ENCODE results near the gene GALNT14.

The GALNT14 gene

DNA sequence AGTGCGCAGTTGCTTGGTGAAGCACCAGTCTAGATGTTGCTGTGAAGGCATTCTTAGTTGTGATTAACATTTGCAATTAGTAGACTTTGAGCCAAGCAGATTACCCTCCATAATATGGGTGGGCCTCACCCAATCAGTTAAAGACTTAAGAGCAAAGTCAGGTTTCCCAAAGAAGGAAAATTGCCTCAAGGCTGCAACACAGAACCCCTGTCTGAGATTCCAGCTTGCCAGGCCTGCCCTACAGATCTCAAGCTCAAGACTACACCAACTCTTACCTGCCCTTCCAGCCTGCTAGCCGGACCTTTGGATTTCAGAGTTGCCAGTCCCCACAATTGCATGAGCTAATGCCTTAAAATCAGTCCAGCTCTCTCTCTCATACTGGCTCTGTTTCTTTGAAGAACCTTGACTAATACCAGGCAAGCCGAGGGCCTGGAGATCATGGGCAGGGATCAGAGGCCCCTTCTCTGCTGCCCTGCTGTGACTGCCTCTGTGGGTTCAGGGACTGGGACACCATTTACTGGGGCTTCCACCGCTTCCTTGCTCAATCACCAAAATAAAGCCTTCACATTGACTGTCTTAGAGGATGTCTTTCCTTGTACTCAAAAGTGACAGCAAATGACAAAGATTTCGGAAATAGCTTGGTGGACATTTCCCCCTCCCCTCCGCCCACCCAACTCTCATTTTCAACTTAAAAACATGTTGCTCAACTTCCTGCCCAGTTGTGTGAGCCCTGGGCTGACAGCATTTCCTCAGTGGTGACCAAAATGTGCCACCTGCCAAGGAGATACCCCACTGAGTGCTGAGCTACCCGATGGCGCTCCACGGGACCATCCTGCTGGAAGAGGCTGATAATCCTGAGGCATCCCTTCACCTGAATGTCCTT is 86.7 kb downstream of the GALNT14 start:
- Histone ChIP-seq H3K27ac (ENCODE audit: low read length) (no peak overlapping the region), H3K9me3 (ENCODE audit: insufficient read depth, low read length, severe bottlenecking) (no peaks in the 10 kb centered on the region), H3K79me2 (ENCODE audit: insufficient read depth, low read length) (no peaks in the 10 kb centered on the region), H3K4me1 (ENCODE audit: insufficient read depth, low read length) (no peaks in the 10 kb centered on the region), H2AFZ (ENCODE audit: low read depth, low read length) (no peak overlapping the region), H3K4me2 (ENCODE audit: insufficient read depth, low read length) (no peak overlapping the region), H3K9ac (ENCODE audit: low read depth, low read length) (no peak overlapping the region), H4K20me1 (ENCODE audit: insufficient read depth, low read length) (no peaks in the 10 kb centered on the region), H3K27me3 (ENCODE audit: insufficient read depth, low read length, poor library complexity) (peaks cover 4% of the 10 kb centered on the region), H3K4me3 (ENCODE audit: low read depth in 1 of 2, low read length in 2 of 2) (no peak overlapping the region), H3K36me3 (ENCODE audit: insufficient read depth, low read length) (no peaks in the 10 kb centered on the region)
- DNase-seq (no peak), ATAC-seq (ENCODE audit: insufficient read depth, low read depth) (no peak)
- TF ChIP-seq, protein P1, sequence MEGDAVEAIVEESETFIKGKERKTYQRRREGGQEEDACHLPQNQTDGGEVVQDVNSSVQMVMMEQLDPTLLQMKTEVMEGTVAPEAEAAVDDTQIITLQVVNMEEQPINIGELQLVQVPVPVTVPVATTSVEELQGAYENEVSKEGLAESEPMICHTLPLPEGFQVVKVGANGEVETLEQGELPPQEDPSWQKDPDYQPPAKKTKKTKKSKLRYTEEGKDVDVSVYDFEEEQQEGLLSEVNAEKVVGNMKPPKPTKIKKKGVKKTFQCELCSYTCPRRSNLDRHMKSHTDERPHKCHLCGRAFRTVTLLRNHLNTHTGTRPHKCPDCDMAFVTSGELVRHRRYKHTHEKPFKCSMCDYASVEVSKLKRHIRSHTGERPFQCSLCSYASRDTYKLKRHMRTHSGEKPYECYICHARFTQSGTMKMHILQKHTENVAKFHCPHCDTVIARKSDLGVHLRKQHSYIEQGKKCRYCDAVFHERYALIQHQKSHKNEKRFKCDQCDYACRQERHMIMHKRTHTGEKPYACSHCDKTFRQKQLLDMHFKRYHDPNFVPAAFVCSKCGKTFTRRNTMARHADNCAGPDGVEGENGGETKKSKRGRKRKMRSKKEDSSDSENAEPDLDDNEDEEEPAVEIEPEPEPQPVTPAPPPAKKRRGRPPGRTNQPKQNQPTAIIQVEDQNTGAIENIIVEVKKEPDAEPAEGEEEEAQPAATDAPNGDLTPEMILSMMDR (IDR thresholded peaks at IDR 0.05; ENCODE audit: borderline replicate concordance, extremely low read depth, low read length, poor library complexity, severe bottlenecking), result no peak
- no peak for TF ChIP-seq EZH2 (IDR thresholded peaks at IDR 0.05; ENCODE audit: borderline replicate concordance, low read depth, low read length, severe bottlenecking)

- Histone ChIP-seq H3K27me3 (ENCODE audit: insufficient read depth, low read length, poor library complexity) (peaks cover 4% of the 10 kb centered on the region), H3K9me3 (ENCODE audit: insufficient read depth, low read length, severe bottlenecking) (no peaks in the 10 kb centered on the region), H2AFZ (ENCODE audit: low read depth, low read length) (no peak overlapping the region), H3K4me3 (ENCODE audit: low read depth in 1 of 2, low read length in 2 of 2) (no peak overlapping the region), H3K4me2 (ENCODE audit: insufficient read depth, low read length) (no peak overlapping the region), H3K27ac (ENCODE audit: low read length) (no peak overlapping the region), H3K79me2 (ENCODE audit: insufficient read depth, low read length) (no peaks in the 10 kb centered on the region), H3K36me3 (ENCODE audit: insufficient read depth, low read length) (no peaks in the 10 kb centered on the region), H4K20me1 (ENCODE audit: insufficient read depth, low read length) (no peaks in the 10 kb centered on the region), H3K4me1 (ENCODE audit: insufficient read depth, low read length) (no peaks in the 10 kb centered on the region), H3K9ac (ENCODE audit: low read depth, low read length) (no peak overlapping the region)
- TF ChIP-seq, protein P1 (IDR thresholded peaks at IDR 0.05; ENCODE audit: borderline replicate concordance, extremely low read depth, low read length, poor library complexity, severe bottlenecking), result no peak
- no peak for TF ChIP-seq EZH2 (IDR thresholded peaks at IDR 0.05; ENCODE audit: borderline replicate concordance, low read depth, low read length, severe bottlenecking)
- no peak for ATAC-seq (ENCODE audit: insufficient read depth, low read depth)
- no peak for DNase-seq
Measured at GRCh38 chr2:31049916-31050588, 88.2 kb downstream of the GALNT14 start.

GRCh38 chr2:31049264-31049663 is 89.0 kb downstream of the GALNT14 start:
- no peaks in the 10 kb centered on the region for H3K4me1 ChIP-seq (ENCODE audit: insufficient read depth, low read length)
- H3K27me3 ChIP-seq (ENCODE audit: insufficient read depth, low read length, poor library complexity), result peaks cover 4% of the 10 kb centered on the region
- H3K27ac ChIP-seq (ENCODE audit: low read length), result no peak overlapping the region
- H4K20me1 ChIP-seq (ENCODE audit: insufficient read depth, low read length), result no peaks in the 10 kb centered on the region
- TF ChIP-seq EZH2 (IDR thresholded peaks at IDR 0.05; ENCODE audit: borderline replicate concordance, low read depth, low read length, severe bottlenecking), result no peak
- TF ChIP-seq, protein P1 (IDR thresholded peaks at IDR 0.05; ENCODE audit: borderline replicate concordance, extremely low read depth, low read length, poor library complexity, severe bottlenecking), result no peak
- no peak overlapping the region for H3K4me3 ChIP-seq (ENCODE audit: low read depth in 1 of 2, low read length in 2 of 2)
- no peak overlapping the region for H2AFZ ChIP-seq (ENCODE audit: low read depth, low read length)
- no peaks in the 10 kb centered on the region for H3K36me3 ChIP-seq (ENCODE audit: insufficient read depth, low read length)
- DNase-seq, result no peak
- no peaks in the 10 kb centered on the region for H3K79me2 ChIP-seq (ENCODE audit: insufficient read depth, low read length)
- no peak overlapping the region for H3K4me2 ChIP-seq (ENCODE audit: insufficient read depth, low read length)
- no peak for ATAC-seq (ENCODE audit: insufficient read depth, low read depth)
- H3K9ac ChIP-seq (ENCODE audit: low read depth, low read length), result no peak overlapping the region
- no peaks in the 10 kb centered on the region for H3K9me3 ChIP-seq (ENCODE audit: insufficient read depth, low read length, severe bottlenecking)
